HepG2 (cell line): Measurements from ENCODE around the gene RYR2.

Source experiments
- DNMT1 ChIP-seq: sonication (generic); formaldehyde crosslinking; IDR thresholded peaks from 2 replicates; pipeline ENCODE4 v1.5.1; 2020; ENCODE audit warnings: mild to moderate bottlenecking, missing genetic modification reagents
- ETS1 ChIP-seq: sonication (generic); formaldehyde crosslinking; IDR thresholded peaks from 2 replicates; pipeline ENCODE4 v1.4.0; 2020; ENCODE audit warnings: missing genetic modification reagents
- FOXK1 ChIP-seq: sonication (generic); formaldehyde crosslinking; IDR thresholded peaks from 2 replicates; pipeline ENCODE4 v1.4.0; 2020; ENCODE audit warnings: low read depth, missing genetic modification reagents, borderline replicate concordance
- JDP2 ChIP-seq: sonication (generic); formaldehyde crosslinking; IDR thresholded peaks from 2 replicates; pipeline ENCODE4 v1.8.1; 2022; ENCODE audit warnings: missing genetic modification reagents, borderline replicate concordance
- NFYB ChIP-seq: sonication (generic); formaldehyde crosslinking; IDR thresholded peaks from 2 replicates; pipeline ENCODE4 v1.4.0; 2020; ENCODE audit warnings: missing genetic modification reagents
- NR2C2 ChIP-seq: sonication (generic); formaldehyde crosslinking; IDR thresholded peaks from 2 replicates; pipeline ENCODE4 v1.4.0; 2020; ENCODE audit warnings: missing genetic modification reagents, mild to moderate bottlenecking, moderate library complexity, borderline replicate concordance
- SOX6 ChIP-seq, 2 experiments: fragments of 450-650 bp in 1 of 2; sonication (generic) in 1 of 2; formaldehyde crosslinking in 1 of 2; IDR thresholded peaks; 2 replicates each; pipeline versions ENCODE4 v1.4.0 to v1.6.1; 2017 to 2020; ENCODE audit warnings: antibody characterized with exemption in 1 of 2, mild to moderate bottlenecking in 1 of 2, missing genetic modification reagents in 1 of 2
- TCF12 ChIP-seq, 2 experiments: fragments of 450-650 bp in 1 of 2; sonication (generic) in 1 of 2; formaldehyde crosslinking in 1 of 2; IDR thresholded peaks; 2 replicates each; pipeline versions ENCODE4 v1.6.1 to v1.8.0; 2017 to 2022; ENCODE audit warnings: antibody characterized with exemption in 1 of 2, mild to moderate bottlenecking in 1 of 2, missing genetic modification reagents in 1 of 2, moderate library complexity in 1 of 2
- ZNF317 ChIP-seq: sonication (generic); formaldehyde crosslinking; IDR thresholded peaks from 2 replicates; pipeline ENCODE4 v1.5.0; 2020; ENCODE audit warnings: mild to moderate bottlenecking, missing genetic modification reagents
- TF ChIP-seq, protein P1 (sequence below): sonication (generic); formaldehyde crosslinking; IDR thresholded peaks from 2 replicates; pipeline ENCODE4 v1.8.0; 2022; ENCODE audit warnings: missing genetic modification reagents, low read depth, mild to moderate bottlenecking, borderline replicate concordance
- TF ChIP-seq, protein P2 (sequence below): sonication (generic); formaldehyde crosslinking; IDR thresholded peaks from 2 replicates; pipeline ENCODE4 v1.5.0; 2020; ENCODE audit warnings: missing genetic modification reagents

- TF ChIP-seq DNMT1 (CRISPR knock-in tag) (no peak), TCF12 (IDR thresholded peaks at IDR 0.05) (no peak), TCF12 (CRISPR knock-in tag; IDR thresholded peaks at IDR 0.05) (no peak), JDP2 (no peak), ETS1 (CRISPR knock-in tag) (no peak), FOXK1 (CRISPR knock-in tag) (no peak), NR2C2 (CRISPR knock-in tag) (no peak), ZNF317 (CRISPR knock-in tag) (no peak), NFYB (CRISPR knock-in tag) (no peak), SOX6 (IDR thresholded peaks at IDR 0.05) (no peak), SOX6 (CRISPR knock-in tag; IDR thresholded peaks at IDR 0.05) (no peak)
- TF ChIP-seq, protein P1, sequence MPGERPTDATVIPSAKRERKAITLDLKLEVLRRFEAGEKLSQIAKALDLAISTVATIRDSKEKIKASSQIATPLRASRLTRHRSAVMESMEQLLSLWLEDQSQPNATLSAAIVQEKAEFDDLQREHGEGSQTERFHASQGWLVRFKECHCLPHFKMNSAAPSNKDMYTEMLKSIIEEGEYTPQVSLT = no peak
- TF ChIP-seq, protein P2, sequence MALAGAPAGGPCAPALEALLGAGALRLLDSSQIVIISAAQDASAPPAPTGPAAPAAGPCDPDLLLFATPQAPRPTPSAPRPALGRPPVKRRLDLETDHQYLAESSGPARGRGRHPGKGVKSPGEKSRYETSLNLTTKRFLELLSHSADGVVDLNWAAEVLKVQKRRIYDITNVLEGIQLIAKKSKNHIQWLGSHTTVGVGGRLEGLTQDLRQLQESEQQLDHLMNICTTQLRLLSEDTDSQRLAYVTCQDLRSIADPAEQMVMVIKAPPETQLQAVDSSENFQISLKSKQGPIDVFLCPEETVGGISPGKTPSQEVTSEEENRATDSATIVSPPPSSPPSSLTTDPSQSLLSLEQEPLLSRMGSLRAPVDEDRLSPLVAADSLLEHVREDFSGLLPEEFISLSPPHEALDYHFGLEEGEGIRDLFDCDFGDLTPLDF (CRISPR knock-in tag) = no peak
Measured at GRCh38 chr1:237440346-237440745, 398.4 kb downstream of the RYR2 start.
